Gastroesophageal sphincter (tissue), 3 donors: ENCODE data around the gene IDUA.

ENCODE experiments used
- CTCF ChIP-seq, 4 experiments: fragments of 200-600 bp in 2 of 4; fragments of 450-650 bp in 2 of 4; sonication (generic) in 1 of 4; IDR thresholded peaks; one replicate each; pipeline ENCODE4 v1.5.1; 2017 to 2019; ENCODE audit warnings: antibody characterized with exemption in 4 of 4, mild to moderate bottlenecking in 2 of 4, moderate library complexity in 2 of 4
- EP300 ChIP-seq: sonication (generic); formaldehyde crosslinking; IDR thresholded peaks from one replicate; pipeline ENCODE4 v1.6.1; 2017; ENCODE audit warnings: antibody characterized with exemption, mild to moderate bottlenecking
- POLR2A ChIP-seq, 2 donors: fragments of 450-650 bp; IDR thresholded peaks; one replicate each; pipeline ENCODE4 v1.6.1; 2017; ENCODE audit warnings: antibody characterized with exemption in 2 of 2, mild to moderate bottlenecking in 2 of 2, moderate library complexity in 1 of 2

DNA sequence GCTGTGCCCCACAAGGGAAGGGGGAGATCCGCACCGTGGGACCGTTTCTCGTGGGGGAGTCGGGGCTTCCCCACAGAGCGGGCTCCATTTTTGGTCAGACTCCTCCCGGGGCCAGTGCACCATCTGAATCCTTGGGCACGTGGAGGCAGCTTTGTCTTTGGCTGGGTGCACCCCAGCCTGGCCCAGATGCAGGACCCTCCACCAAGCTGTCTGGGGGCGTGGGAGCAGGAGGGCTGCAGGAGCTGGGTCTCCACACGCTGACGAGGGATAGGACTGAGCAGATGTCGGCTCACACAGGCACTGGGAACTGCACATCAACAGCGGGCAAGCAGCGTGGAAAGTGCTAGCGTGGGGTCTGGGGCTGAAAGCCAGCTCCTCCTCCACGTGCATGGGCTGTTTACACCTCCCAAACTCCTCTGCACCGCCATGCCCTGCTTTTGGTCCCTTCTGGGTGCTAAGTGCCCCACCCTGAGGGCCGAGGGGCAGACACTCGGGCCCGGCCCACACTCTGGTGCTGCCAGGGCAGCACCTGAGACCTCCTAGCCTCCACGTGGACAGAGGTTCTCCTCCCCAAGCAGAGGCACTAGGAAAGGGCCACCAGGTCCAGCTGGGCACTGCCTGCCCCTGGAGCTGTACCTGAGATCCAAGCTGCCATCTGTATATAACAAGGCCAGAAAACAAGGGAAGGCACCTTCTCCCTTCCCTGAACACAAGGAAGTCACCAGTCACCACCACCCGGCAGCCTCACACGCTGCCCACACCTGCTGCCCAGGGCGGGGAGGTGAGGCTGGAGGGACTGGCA lies 27.3 kb upstream of the IDUA start:
- TF ChIP-seq CTCF (IDR thresholded peaks at IDR 0.05) (no peak), EP300 (no peak), POLR2A (IDR thresholded peaks at IDR 0.05) (no peak)
